Umbilical cord (tissue), 2 donors: ENCODE measurements around the gene SPON2. TPM values are rescaled to one million over a fixed set of nuclear protein-coding genes. Genes with fewer than 3 reads are reported as not detected.

Experiments
- DNase-seq: peaks from one replicate; pipeline ENCODE4 v3.0.0-alpha.2; 2015; ENCODE audit warnings: low spot score
- total RNA-seq: library from RNA; depleted of rRNA; stranded (reverse); fragments of >200 nt; gene quantifications from one replicate; pipeline ENCODE4 v1.2.3, GENCODE V29; 2014; ENCODE audit warnings: low replicate concordance; ENCODE audit not compliant: insufficient read depth

The SPON2 gene
- total RNA-seq: 84.3 TPM

- peak; percentile 54 for DNase-seq
Observed at GRCh38 chr4:1172228-1172851, at the start of gene SPON2. Gene SPON2, minus strand, starts transcription at chr4:1172583.

DNA sequence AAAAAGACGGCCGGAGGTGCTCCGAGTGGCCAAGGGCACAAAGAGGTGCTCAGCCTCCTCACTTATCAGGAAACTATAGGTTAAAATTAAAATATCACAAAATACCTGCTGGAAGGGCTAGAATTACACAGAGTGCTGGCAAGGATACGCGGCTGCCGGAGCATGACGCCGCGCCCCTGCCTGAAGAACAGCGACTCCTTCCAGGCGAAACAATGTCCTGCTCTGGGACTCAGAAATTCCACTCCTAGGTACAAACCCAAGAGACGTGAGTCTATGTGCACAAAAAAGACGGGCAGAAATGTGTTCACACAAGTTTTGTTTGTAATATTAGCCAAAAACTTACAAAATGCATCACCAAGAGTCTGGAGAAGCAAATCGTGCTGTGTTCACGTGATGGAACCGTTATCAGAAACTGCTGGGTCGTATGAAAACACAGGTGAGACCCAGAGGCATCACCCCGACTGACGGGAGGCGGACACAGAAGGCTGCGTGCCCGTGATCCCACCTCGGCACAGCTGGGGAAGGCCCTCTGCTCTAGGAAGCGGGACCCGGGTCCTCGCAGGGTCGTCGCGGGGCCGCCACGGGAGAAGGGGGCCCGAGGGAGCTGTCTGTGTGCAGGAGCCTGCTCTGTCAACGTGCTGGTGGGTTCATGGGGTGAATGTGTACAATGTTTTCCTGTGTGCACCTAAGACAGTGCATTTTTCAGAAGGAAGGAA is 48.9 kb upstream of the SPON2 start:
- DNase-seq: no peak

DNA sequence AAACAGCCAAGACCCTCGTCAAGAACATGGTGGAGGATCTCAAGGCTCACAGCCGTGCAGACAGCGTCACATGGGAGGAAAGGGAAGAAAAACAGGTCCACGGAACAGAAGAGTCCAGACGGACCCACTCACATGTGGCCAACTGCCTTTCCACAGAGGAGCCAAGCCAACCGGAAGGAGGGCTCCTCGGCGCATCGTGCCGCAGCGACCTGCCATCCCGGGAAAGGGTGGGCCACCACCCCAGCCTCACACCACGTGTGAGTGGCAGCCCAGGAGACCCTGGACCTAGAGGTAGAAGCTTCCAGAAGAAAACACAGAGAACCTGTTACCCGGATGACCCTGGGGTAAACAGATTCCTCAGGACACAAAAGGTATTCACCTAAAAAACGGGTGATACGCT is 48.2 kb upstream of the SPON2 start:
- no peak for DNase-seq

GRCh38 chr4:1219566-1219950 is 47.2 kb upstream of the SPON2 start:
- peak; percentile 62 for DNase-seq

DNA sequence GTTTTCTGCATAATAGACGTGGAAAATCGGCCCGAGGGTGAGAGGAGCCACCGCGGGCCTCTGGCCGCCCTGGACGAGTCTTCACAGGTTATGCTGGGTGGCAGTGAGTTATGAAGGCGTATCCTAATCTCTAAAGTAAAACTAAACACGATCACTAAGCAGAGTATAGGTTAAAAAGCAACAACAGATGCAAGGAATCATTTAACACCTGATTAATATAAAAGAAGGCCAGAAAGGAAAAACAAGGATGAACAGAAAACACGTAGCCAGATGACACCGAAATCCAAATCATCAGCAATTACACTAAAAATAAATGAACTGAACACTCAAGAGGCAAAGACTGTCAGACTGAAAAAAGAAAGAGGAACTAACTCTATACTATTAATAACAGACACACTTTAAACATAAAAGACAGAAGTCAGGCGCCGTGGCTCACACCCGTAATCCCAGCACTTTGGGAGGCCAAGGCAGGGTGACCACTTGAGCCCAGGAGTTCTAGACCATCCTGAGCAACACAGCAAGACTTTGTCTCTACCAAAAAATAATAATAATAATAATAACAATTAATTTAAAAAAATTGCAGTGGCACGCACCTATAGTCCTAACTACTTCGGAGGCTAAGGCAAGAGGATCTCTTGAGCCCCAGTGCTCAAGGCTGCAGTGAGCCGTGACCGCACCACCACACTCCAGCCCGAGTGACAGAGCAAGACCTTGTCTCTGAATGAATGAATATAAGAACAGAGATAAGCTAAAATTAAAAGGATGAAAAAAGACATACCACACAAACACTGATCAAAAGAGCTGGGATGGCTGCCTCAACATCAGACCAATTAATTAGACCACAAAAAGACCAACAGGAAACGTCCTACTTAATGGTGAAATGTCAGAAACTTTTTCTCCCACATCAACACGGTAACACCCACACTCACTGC is 46.5 kb upstream of the SPON2 start:
- peak; percentile 27 for DNase-seq

DNA sequence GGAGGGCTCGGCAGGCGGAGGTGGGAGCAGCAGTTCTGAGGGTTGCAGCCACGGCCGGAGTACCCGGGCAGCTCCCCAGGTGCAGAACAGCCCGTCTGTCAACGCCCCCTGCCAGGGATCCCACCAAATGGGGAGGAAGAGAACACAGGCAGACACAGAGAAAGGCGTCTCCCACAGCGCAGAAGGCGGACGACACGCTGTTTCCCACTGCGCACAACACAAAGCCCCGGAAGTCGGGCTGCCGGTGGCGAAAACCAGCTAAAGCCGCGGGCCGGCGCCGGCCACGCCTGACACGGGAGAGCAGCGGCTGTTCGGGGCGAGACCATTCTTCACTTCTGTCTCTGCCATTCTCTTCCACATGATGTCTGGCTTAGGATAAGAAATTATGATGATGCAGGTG is 45.0 kb upstream of the SPON2 start:
- DNase-seq: no peak

DNA sequence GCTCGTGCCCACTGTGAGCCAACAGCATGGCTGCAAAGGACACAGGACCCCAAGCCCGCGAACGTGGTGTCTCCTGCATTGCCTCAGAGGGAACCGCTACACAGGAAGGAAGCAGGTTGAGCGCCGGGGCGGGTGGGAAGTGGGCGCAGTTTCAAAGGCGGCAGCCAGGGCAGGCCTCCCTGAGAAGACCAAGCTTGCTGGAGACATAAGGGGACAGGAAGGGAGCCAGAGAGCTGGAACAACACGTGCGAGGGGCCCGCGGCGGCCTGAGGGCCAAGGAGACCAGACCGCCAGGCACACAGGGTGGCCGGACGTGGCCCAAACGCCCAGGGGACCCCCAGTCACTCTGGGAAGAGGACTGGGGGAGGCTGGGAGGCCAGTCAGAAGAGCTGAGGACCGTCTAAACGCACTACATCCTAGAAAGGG is 44.5 kb upstream of the SPON2 start:
- no peak for DNase-seq

DNA sequence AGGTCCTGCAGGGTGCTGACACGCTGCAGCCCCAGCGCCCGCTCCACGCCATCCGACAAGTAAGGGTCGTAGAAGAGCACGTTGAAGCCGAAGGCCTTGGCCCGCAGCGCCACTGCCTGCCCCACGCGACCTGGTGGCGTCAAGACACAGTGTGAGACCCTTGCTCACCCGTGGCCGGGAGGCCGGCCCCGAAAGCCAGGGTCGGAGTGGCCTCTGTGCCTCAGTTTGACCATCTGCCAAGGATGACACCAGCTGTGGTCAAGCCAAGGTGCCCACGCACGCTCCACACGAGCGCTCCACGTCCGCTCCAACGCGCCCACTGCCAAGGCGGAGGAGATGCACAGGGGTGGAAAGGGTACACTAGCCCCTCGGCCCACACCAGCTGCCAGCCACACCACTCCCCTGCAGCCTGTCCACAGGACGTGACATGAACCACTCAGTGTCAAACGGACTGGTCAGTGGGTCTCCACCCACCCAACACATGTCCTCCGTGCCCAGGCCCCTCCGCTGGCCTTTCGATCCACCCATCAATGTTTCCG is 43.8 kb upstream of the SPON2 start:
- no peak for DNase-seq

DNA sequence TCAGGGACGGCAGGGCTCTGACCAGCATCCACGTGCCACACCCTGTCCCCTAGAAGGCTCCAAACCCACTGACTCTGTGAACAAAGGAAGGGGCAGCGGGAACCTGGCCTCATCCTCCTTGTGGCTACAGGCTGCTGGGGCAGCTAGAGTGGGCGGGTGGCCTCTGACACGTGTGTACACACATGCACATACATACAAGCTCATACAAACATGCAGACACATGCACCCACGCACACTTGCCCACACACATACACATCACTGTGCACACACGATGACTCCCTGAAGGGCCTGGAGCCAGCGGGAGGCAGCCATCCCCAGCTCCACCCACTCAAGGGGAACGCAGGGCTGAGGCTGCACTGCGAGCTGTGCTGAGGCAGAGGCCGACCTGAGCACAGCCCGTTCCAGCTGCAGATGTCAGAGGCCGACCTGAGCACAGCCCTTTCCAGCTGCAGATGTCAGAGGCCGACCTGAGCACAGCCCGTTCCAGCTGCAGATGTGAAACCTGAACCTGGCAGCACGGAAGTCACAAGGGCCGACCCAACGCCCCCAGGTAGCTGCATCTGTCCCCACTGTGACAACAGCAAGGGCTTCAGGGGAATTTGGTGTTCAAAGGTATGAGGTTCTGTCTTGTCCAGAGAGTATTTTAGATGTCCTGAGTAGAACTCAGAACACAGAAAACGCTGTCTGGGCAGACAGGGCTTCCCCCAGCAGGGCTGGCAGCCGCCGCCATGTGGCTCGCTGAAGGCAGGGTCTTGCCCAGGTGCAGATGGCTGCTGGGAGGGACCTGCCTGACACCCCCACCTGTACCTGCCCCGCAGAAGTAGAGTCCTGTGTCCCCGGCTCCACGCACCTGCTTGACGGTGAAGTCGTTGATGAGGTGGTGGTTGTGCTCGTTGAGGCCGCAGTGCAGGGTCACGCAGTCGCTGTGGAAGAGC is 43.0 kb upstream of the SPON2 start:
- no peak for DNase-seq

GRCh38 chr4:1214101-1215095 is 42.0 kb upstream of the SPON2 start:
- DNase-seq: no peak

DNA sequence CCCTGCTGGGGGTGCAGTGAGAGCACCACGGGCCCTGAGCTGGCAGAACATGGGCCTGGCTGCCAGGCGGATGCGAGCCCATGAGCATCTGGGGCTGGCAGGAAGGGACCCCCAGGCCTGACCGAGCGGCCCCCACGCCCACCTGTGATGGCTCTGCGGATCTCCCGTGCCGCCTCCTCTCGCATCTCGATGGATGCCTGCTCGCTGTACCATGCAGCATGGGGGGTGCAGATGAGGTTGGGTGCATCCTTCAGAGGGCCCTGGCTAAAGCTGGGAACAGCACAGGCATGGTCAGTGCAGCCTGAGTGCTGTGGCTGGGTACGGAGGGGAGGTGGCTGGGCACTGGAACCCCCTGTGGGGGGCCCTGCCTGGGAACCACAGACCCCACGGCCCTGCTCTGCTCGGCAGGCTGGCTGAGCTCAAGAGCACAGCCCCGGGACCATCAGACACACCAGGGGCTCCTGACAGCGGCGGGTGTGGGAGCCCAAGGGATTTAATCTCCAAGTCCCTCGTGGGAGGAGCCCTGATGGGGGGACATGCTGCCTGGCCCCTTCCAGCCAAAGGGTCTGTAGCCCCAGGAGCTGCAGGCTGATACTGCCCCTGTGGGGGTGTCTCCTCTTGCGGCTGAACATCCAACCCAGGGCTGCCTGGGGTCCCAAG is 41.1 kb upstream of the SPON2 start:
- DNase-seq: no peak

GRCh38 chr4:1212546-1213335 is 40.4 kb upstream of the SPON2 start:
- no peak for DNase-seq

DNA sequence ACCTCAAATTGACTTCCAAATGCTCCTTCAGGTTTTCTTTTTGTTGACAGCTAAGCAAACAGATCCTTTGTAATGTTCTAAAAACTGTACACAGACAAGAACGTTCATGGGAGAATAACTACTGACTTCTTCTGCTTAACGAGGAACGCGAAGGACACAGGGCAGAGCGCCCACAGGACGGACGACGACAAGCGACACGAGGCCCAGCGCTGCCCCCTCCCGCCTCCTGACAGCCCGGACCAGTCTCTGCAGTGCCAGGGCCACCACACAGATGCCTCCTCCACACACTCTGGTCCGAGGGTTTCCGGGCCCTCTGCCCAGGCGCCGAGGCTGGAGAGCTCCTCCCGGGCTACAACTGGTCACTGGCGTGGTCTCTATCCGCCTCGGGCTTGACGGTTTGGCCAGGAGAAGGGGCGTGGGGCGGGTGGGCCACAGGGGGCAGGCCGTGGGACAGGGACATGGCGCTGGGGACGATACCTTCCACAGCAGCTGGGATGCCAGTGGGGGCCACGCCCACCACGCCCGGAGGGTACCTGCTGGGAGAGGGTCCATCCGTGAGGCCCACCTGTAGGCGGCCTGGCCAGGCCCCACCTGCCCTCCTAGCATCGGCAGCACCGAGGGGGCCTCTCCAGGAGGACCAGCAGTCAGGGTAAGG is 39.6 kb upstream of the SPON2 start:
- no peak for DNase-seq

DNA sequence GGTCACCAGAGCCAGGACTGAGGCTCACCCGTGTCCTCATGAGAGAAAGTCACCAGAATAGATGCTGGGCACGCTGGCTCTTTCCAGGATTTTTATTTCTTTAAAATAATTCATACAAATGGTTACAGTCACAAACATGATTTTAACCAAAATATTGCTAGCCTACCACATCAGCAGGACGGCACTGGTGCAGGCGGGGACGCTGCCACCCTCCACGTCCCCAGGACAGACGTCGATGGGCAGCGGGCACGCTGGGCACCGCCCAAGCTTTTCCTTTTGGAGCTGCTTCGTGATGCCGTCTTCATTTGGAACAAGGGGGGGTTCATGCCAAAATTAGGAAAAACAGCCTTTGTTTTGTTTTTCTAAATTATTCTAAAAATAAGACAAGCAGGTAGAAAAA is 39.0 kb upstream of the SPON2 start:
- no peak for DNase-seq

DNA sequence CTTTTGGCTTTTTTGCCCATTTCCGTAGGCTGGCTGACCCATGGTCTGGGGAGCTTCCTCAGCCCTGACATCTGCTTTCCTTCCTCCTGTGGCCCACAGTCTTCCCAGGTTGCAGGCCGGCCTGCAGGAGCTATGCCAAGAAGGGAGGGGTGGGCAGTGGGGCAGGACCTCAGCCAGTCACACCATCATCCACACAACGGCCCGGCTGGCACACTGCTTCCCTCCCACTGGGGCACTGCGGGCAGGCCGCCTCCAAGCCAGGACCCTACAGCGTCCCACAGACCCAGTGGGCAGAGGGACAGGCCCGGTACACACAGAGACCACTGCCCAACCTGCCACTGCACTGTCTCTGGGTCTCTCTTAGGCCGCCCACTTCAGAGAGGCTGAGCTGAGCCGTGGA is 38.6 kb upstream of the SPON2 start:
- no peak for DNase-seq

DNA sequence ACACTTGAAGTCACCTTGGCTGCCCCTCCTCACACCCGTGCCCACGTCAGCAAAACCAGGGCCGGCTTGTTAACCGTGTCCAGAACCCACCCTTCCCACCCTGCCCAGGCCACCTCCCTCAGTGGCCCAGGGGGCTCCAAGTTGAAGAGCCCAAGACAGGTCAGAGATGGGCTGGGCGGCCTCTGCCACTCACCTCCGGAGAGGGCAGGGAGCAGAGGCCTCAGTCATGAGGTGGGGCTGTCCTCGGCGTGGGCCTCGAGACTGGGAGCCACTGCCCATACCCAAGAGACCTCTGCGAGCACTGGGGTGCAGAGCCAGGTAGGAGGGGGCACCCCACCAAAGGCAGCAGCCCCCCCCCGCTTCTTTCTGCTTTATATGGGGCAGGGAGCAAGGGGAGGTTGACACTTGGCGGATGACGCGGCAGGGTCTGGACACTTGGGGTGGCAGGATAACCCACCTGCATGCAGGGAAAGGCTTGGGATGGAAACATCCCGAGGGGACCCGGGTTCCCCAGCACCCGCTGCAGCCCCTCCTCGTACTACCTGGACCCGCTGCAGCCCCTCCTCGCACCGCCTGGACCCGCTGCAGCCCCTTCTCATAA is 38.0 kb upstream of the SPON2 start:
- no peak for DNase-seq

DNA sequence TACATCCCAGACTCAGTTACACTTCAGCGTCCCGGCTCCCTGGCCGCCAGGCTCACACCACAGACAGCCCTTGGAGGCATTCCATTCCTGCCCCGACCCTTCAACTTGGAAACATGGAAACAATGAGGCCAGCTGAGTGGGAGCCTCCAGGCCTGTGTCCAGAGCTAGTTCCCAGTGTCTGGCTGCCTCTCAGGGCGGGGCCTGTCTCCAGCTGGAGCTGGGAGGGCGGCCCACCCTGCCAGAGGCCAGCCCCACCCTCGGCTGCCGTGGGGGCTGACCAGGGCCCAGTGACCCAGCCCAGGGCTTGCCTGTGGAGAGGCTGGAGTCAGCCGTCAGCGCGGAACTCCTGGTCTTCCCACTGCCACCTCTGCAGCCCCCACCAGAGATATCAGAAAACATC is 37.4 kb upstream of the SPON2 start:
- DNase-seq: peak; percentile 94
